ENCODE measurements around the gene ZNF17.

Gene ZNF17

GRCh38 chr19:57452307-57452706 is 41.3 kb downstream of the ZNF17 start:
- DNase-seq (ENCODE audit: low spot score): no peak
- TF ChIP-seq CTCF (IDR thresholded peaks at IDR 0.05; ENCODE audit: extremely low read depth, missing control alignments): no peak

- peak; percentile 25 for DNase-seq (ENCODE audit: low spot score)
- peak; percentile 37 for TF ChIP-seq CTCF (IDR thresholded peaks at IDR 0.05; ENCODE audit: extremely low read depth, missing control alignments)
Measured at GRCh38 chr19:57465680-57466381, 54.9 kb downstream of the ZNF17 start.

- no peak for TF ChIP-seq CTCF (IDR thresholded peaks at IDR 0.05; ENCODE audit: extremely low read depth, missing control alignments)
- DNase-seq (ENCODE audit: low spot score): no peak
Measured at GRCh38 chr19:57466489-57466888, 55.5 kb downstream of the ZNF17 start.
